ENCODE data around the gene UQCRH. TPM values are rescaled to one million over a fixed set of nuclear protein-coding genes. Genes with fewer than 3 reads are reported as not detected.
"Not testable (repeated sequence)": the region's sequence is repeated elsewhere in the genome, so short reads cannot be mapped to it uniquely, and the experiment has no call there.

The UQCRH gene
- total RNA-seq, 4 donors from 2014 or later, result 202 to 421 (median 359) TPM

GRCh38 chr1:46330381-46330780 lies 26.9 kb downstream of the UQCRH start:
- H3K27ac ChIP-seq, H3K9me3 ChIP-seq, H3K36me3 ChIP-seq, ATAC-seq, H3K4me1 ChIP-seq, H3K27me3 ChIP-seq, H3K4me3 ChIP-seq: not testable (repeated sequence)
- WGBS, 2 donors (ENCODE audit: low coverage in 1 of 2), result 69 to 88% methylated on average over 1 to 2 of the region's 2 CpGs

- not testable (repeated sequence) for H3K4me3 ChIP-seq, H3K27me3 ChIP-seq, H3K27ac ChIP-seq, H3K36me3 ChIP-seq, ATAC-seq, H3K9me3 ChIP-seq, H3K4me1 ChIP-seq
- 55 to 79% methylated on average over 6 to 18 of the region's 24 CpGs for WGBS, 2 donors (ENCODE audit: low coverage in 1 of 2)
These were observed 28.5 kb downstream of the UQCRH start for GRCh38 chr1:46331786-46332540.

- ATAC-seq, result no peak
- TF ChIP-seq EP300 (IDR thresholded peaks at IDR 0.05) (no peak), POLR2A (IDR thresholded peaks at IDR 0.05) (no peak), CTCF (IDR thresholded peaks at IDR 0.05) (no peak), POLR2AphosphoS5 (IDR thresholded peaks at IDR 0.05) (no peak)
- Histone ChIP-seq H3K27ac (no peak overlapping the region), H3K4me1 (no peaks in the 10 kb centered on the region), H3K27me3 (no peaks in the 10 kb centered on the region), H3K9me3 (no peaks in the 10 kb centered on the region), H3K4me3 (no peak overlapping the region), H3K36me3 (no peaks in the 10 kb centered on the region)
- 49% methylated on average over 3 of the region's 9 CpGs; no CpG with 5 or more reads in 1 of the 2 donors for WGBS, 2 donors (ENCODE audit: low coverage in 1 of 2)
These were observed 30.0 kb downstream of the UQCRH start for GRCh38 chr1:46333300-46334029.

- no peak for TF ChIP-seq POLR2A (IDR thresholded peaks at IDR 0.05)
- TF ChIP-seq CTCF (IDR thresholded peaks at IDR 0.05), result no peak
- TF ChIP-seq POLR2AphosphoS5 (IDR thresholded peaks at IDR 0.05), result no peak
- no peak for TF ChIP-seq EP300 (IDR thresholded peaks at IDR 0.05)
- H3K9me3 ChIP-seq, result no peaks in the 10 kb centered on the region
- no peaks in the 10 kb centered on the region for H3K4me1 ChIP-seq
- ATAC-seq, result no peak
- WGBS, 2 donors (ENCODE audit: low coverage in 1 of 2), result 60 to 78% methylated on average over 1 to 2 of the region's 2 CpGs
- no peaks in the 10 kb centered on the region for H3K27me3 ChIP-seq
- H3K36me3 ChIP-seq, result no peaks in the 10 kb centered on the region
- no peak overlapping the region for H3K4me3 ChIP-seq
- no peak overlapping the region for H3K27ac ChIP-seq
These were observed 30.5 kb downstream of the UQCRH start for GRCh38 chr1:46334030-46334384.

GRCh38 chr1:46335081-46335480 lies 31.6 kb downstream of the UQCRH start:
- H3K36me3 ChIP-seq, result no peaks in the 10 kb centered on the region
- no peaks in the 10 kb centered on the region for H3K9me3 ChIP-seq
- WGBS, 2 donors (ENCODE audit: low coverage in 1 of 2), result 83 to 87% methylated on average over 3 of the region's 3 CpGs
- peaks cover 0 to 8% (median 4%) of the 10 kb centered on the region in 3 donors for H3K4me1 ChIP-seq
- no peak for TF ChIP-seq EP300 (IDR thresholded peaks at IDR 0.05)
- TF ChIP-seq CTCF (IDR thresholded peaks at IDR 0.05), result no peak
- no peak for TF ChIP-seq POLR2AphosphoS5 (IDR thresholded peaks at IDR 0.05)
- TF ChIP-seq POLR2A (IDR thresholded peaks at IDR 0.05), result no peak
- no peak for ATAC-seq
- no peak overlapping the region for H3K4me3 ChIP-seq
- no peaks in the 10 kb centered on the region for H3K27me3 ChIP-seq
- H3K27ac ChIP-seq, result no peak overlapping the region

GRCh38 chr1:46337409-46337808 lies 33.9 kb downstream of the UQCRH start:
- not testable (repeated sequence) for ATAC-seq, H3K27me3 ChIP-seq, H3K9me3 ChIP-seq, H3K36me3 ChIP-seq, H3K4me3 ChIP-seq, H3K27ac ChIP-seq
- H3K4me1 ChIP-seq, result peaks cover 0 to 22% (median 9%) of the 10 kb centered on the region in 3 donors
- WGBS, 2 donors (ENCODE audit: low coverage in 1 of 2), result 94 to 99% methylated on average over 7 to 11 of the region's 14 CpGs

All from gastroesophageal sphincter (tissue), 4 donors.